ENCODE measurements around the gene STC2. TPM values are rescaled to one million over a fixed set of nuclear protein-coding genes. Genes with fewer than 3 reads are reported as not detected.
"Not testable (repeated sequence)": the region's sequence is repeated elsewhere in the genome, so short reads cannot be mapped to it uniquely, and the experiment has no call there.

STC2 gene
- total RNA-seq, 1 donor from 2014 or later, result 12.1 TPM

- DNase-seq (ENCODE audit: low read depth in 2 of 2), result no peak
These were observed 31.2 kb downstream of the STC2 start for GRCh38 chr5:173296737-173297676.

GRCh38 chr5:173295796-173296195 lies 32.4 kb downstream of the STC2 start:
- no peak for DNase-seq (ENCODE audit: low read depth in 2 of 2)

- peak in 1 of 2 donors; percentile 27 for DNase-seq (ENCODE audit: low read depth in 2 of 2)
These were observed 33.4 kb downstream of the STC2 start for GRCh38 chr5:173294673-173295320.

DNA sequence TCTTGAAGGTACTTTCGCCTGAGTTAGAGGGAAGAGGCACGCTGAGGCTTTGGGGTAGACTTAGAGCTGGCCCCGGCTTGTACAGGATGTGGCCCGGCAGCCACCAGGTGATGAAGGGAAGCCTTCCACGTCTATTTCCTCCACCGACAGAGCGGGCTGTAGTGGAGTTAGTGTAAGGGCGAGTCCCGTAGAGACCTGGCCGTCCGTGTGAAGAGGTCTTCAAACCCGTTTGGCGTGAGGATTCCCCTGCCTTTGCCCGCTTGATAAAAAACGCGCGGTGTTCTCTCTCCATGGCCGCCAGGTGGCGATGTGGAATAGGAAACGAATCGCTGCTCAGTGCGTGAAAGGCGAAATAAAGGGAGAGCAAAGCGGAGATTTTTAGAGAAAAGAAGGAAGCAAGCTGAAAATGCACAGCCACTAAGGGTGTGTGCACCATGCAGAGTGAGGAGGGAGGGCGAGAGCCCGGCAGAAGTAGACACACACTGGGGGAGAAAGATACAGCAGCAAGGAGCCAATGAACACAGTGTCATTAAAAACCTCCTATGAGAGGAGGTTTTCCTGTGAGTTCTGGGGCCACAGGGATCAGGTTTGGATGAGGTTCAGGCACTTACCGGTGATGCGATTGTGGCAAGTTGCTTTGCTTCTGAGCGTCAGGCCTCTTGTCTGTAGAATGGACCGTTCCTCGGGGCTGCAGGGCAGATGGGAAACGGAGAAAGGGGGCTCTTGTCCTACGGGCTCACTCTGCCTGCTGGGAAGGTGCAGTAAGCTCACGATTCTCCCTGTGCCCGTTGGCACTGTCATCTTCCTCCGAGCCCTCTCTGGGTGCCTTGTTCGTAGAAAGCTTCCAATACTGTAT lies 34.2 kb downstream of the STC2 start:
- peak; percentile 39 to 73 for DNase-seq (ENCODE audit: low read depth in 2 of 2)

GRCh38 chr5:173291722-173292658 lies 36.2 kb downstream of the STC2 start:
- peak; percentile 16 to 37 for DNase-seq (ENCODE audit: low read depth in 2 of 2)

DNA sequence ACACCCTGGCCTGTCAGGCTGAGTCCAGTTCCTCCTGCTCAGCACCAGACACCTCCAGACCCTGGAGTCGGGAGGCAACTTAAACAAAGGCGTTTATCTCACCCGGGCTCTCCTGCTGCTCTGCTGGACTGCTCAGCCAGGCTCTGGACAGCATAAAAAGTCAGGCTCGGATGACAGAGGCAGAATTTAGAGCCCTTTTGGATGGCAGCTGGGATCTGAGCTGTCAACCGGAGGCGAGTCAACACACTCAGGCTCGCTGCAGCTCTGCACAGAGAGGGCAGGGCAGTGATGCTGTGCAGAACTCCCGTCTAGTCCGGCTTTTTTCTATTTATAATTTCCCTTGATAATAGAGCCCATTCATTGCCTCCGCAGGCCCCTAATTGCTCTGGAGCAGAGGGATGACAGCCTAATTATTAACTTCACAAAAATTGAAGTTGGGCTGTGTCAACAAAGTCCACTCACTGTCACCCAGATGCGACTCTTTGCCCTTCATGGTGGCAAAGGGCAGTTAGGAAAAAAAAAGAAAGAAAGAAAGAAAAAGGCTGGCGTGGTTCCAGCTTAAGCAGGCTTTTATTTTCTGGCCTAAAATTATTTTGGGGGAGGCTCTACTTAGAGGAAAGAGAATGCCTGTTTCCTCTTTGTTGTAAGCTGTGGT lies 37.6 kb downstream of the STC2 start:
- no peak for DNase-seq (ENCODE audit: low read depth in 2 of 2)

- DNase-seq (ENCODE audit: low read depth in 2 of 2), result no peak
These were observed 38.8 kb downstream of the STC2 start for GRCh38 chr5:173289372-173289771.

DNA sequence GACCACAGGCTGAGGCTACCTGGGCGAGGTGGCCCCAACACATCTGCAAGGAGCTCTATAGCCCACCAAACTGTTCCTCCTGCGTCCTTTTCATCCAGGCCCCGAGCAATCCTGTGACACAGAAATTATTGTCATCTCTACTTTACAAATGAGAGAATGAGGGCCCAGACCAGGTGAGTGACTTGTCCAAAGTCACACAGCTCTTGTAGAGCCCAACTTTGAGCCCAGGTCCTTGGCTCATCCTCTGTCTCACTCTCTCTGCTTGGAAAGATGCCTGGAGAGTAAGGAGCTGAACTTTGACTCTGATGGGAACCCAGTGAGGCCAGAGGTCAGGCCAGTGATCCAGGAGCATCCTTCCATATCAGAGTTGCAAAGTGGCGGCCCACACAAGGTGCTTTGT lies 39.6 kb downstream of the STC2 start:
- DNase-seq (ENCODE audit: low read depth in 2 of 2), result no peak

GRCh38 chr5:173287086-173287485 lies 41.1 kb downstream of the STC2 start:
- DNase-seq (ENCODE audit: low read depth in 2 of 2), result no peak

GRCh38 chr5:173284343-173284958 lies 43.8 kb downstream of the STC2 start:
- DNase-seq (ENCODE audit: low read depth in 2 of 2), result not testable (repeated sequence)

DNA sequence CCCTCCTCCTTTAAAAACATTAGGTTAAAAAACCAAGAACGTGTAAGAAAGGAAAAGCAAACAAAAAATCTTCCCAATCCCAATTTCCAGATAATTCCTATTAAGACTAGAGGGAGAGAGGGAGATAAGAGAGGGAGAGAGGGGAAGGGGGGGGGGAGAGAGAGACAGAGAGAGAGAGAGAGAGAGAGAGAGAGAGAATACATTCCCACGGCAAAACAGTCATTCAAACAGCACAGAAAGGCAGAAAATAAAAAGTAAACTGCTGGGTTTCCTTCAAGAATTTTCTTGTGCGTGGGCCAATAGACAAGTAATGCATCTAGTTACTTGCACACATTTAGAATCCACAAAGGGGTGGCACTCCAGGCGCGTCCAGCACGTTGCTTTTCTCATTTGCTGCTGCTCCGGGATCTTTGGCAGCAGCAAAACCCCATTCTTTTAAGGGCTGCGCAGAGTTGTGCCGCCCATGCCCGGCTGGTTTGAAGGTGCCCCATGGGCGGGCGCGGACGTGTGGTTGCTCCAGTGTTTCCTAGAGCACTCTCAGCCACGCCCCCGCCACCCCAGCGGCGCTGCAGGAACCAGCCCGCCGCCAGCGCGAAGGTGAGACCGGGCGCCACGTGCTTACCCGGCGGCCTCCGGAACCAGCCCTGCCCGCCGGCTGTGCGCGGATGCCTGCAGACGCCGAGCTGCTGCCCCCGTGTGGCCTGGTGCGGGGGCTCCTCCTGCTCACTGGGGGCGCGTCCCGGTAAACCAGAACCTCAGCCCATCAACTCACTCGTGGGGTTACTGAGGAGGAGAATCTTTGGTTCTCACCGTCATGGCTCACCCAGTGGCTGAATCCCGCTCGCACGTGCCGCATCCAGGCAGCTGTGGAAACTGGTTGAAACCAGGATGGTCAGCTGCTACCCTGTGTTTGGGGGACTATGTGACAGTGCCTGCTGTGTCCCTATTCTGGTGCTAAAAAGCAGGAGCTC lies 44.6 kb downstream of the STC2 start:
- peak; percentile 22 to 68 for DNase-seq (ENCODE audit: low read depth in 2 of 2)

DNA sequence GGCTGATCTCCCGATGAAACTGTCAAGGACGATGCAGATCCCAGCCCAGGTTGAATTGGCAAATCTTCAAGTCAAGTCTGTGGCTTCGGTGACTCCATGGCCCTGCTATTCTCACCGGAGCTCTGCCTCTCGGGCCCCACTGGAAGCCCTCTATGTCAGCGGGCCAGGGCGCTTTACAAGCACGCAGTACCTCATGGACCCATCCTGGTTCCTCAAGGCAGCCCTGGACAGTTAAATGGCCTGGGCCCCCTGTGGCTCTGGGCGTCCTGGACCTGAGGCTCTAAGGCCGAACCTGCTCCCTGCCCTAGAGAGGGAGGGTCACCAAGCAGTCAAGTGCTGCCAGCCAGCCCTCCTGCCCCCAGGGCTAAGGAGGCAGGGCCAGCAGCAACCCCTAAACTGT lies 45.3 kb downstream of the STC2 start:
- no peak for DNase-seq (ENCODE audit: low read depth in 2 of 2)

GRCh38 chr5:173281910-173282309 lies 46.3 kb downstream of the STC2 start:
- peak in 1 of 2 donors; percentile 25 for DNase-seq (ENCODE audit: low read depth in 2 of 2)

GRCh38 chr5:173279166-173279565 lies 49.0 kb downstream of the STC2 start:
- no peak for DNase-seq (ENCODE audit: low read depth in 2 of 2)

- no peak for DNase-seq (ENCODE audit: low read depth in 2 of 2)
These were observed 49.6 kb downstream of the STC2 start for GRCh38 chr5:173278641-173279040.

DNA sequence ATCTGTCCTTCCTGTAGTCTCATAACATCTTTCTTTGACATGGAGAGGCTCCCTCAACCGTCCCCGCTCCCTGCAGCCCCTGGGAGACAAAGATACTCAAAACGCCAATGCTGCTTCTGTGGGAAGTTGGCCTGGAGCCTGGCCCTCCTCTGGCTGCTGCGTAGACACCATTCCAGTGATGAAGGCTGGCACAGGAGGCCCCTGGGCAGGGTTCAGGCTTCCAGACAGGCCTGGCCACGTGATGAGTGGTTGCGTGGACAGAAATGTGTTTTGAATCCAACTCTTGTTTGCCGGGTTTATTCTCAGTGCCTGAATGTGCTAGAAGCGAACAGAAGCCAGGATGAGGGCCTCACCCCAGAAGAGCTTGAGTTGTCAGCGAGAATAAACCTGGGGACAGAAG lies 50.0 kb downstream of the STC2 start:
- DNase-seq (ENCODE audit: low read depth in 2 of 2), result no peak

- no peak for DNase-seq (ENCODE audit: low read depth in 2 of 2)
These were observed 53.4 kb downstream of the STC2 start for GRCh38 chr5:173274771-173275170.

DNA sequence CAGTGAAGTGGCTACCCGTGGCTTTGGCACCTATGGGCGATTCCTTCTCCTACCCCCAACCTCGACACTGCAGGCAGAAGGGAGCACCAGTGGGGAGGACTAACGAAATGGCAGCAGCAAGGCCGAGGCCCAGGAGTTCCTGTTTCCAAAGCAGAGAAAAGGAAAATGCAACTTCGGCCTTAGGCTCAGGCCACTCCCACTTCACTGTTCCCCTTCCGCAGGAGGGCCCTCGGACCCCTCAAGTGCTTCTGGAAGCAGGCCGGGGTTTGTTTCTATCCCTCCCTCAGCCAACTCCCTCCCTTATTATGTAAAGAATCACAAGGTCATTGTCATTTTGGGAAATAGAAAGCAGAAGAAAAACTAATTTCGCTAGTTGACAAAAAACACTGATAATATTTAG lies 56.8 kb downstream of the STC2 start:
- no peak for DNase-seq (ENCODE audit: low read depth in 2 of 2)

Data from dermis microvascular lymphatic vessel endothelial cell (primary cell).